CD4-positive, alpha-beta T cell treated with Interleukin-10 for 1 hour (primary cell): ENCODE results near the gene AARS2.
A peak's percentile ranks its signal among the peaks of the same experiment; 100 is the strongest.

ENCODE experiments used
- DNase-seq: peaks from one replicate; pipeline ENCODE4 v3.0.0-alpha.2; 2020

Gene AARS2

DNA sequence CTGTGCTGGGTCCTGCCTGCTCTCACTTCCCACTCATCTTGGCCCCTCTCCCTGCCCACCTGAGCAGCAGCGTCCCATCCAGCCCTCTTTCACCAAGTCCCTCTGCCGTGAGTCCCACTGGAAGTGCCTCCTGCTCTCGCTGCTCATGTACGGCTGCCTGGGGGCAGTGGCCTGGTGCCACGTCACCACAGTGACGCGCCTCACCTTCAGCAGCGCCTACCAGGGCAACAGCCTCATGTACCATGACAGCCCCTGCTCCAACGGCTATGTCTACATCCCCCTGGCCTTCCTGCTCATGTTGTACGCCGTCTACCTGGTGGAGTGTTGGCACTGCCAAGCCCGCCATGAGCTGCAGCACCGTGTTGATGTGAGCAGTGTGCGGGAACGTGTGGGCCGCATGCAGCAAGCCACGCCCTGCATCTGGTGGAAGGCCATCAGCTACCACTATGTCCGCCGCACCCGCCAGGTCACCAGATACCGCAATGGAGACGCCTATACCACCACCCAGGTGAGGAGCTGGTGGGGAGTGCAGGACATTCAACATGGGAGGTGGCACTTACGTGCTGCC, 40.1 kb downstream of the AARS2 start:
- no peak for DNase-seq

DNA sequence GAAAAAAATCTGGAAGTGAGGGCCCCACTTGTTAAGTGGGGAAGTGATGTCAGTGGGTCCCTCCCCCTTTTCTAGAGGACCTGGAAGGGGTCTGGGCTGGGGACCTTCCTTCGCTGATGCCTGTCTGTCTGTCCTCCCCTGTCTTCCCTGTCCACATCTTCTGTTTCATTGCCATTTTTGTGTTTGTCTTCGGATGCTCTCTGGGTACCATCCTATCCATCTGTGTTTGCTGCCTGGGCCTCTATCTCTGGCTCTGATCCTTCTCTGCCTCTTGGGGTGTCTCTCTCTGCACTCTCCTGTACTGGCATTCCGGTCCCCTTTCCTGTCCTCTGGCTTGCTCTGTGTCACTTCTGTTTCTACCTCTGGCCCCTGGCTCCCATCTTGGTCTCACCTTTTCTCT, 40.6 kb downstream of the AARS2 start:
- no peak for DNase-seq

DNA sequence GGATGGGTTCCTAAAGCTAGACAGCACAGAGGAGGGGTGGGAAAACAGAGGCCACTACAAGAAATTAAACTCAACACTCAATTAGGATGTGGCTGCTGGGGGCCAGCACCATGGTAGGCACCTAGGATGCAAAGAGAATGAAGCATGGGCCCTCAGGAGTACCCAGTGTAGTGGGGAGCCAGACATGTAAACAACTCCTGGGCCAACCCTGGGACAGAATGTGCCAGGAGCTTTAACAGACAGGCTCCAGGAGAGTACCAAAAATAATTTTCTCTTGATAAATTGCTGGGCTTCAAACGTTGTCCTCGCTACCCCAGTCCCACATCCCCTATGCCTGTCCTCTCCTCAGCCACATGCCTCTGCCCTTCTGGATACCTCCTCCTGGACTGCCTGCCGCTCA, 41.2 kb downstream of the AARS2 start:
- no peak for DNase-seq

DNA sequence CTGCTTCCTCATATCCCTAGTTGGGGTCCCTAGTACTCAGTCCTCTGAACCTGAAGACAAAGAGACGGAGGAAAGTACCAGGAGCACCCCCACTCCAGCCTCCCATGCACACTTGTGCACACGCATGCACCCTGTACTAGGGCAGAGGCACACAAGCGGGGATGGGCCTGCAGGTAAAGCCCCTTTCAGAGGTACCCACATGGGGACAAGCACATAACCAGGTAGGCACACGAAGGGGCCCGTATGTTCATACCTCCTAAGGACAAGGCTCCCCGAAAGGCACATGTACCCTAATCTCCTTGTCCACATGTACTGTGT, 41.8 kb downstream of the AARS2 start:
- DNase-seq: no peak

DNA sequence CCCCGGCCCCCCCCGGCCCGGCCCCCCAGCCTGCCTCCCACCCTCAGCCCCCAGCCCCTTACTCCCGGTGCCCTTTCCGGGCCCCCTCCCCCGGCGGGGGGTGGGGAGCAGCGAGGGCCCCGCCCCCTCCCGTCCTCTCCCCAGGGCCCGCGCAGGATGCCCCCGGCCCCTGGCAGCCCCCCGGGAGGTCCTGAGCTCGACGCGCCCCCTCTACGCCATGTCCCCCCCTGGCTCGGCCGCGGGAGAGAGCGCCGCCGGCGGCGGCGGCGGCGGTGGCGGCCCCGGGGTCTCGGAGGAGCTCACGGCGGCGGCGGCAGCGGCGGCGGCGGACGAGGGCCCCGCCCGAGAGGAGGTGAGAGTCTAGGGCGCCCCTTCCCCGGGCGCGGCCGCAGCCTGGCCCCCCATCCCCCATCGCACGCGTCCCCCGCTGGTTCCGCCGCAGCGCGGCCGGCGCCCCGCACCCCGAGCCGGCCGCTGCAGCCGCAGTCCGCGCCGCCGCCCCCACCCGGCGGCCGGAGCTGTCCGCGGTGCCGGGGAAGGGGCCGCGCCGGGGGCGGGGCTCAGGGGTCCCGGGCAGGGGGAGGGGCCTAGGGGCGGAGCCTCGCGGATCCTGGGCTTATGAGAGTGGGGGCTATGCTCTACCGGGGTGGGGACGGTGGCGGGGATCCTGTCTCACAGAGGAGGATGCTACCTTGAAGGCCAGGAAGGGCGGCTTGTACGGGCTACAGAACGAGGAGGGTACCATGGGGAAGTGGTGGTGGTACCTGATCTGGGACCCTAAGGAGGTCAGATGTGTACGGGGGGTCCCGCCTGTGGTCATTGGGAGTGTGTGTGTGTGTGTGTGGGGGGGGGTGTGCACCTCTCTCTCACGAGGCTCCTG, 42.4 kb downstream of the AARS2 start:
- DNase-seq: no peak

DNA sequence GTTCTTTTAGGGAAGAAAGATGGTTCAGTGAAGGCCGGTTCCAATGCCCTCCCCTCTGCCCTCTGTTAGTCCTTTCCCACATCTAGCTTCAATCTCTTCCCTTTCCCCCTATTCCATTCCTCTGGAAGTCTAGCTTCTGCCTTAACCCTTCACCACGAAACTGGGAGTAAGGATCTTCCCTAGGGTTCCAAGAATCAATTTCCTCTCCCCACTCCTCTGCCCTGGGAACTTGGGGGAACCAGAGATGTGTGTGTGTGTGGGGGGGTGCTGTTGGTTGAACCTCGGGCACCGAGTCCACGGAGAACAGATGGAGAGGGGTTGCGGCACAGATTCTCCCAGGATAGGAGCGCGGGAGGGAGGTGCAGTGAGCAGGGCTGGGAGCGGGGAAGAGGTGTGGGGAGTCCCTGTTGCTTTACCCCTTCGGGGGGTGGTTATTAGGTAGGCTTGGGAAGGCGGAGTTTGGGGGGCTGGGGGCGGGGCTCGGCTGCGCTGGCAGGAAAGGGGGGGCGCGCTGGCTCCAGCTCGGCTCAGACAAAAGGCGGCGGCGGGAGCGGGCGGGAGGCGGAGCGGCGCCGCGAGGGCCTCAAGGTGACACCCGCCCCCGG, 43.1 kb downstream of the AARS2 start, which contains the start of gene TMEM151B:
TMEM151B (plus strand) TSS at position 530 of the 605 bp plus-strand sequence. CDS start 293 bp downstream, outside the sequence.
- no peak for DNase-seq

DNA sequence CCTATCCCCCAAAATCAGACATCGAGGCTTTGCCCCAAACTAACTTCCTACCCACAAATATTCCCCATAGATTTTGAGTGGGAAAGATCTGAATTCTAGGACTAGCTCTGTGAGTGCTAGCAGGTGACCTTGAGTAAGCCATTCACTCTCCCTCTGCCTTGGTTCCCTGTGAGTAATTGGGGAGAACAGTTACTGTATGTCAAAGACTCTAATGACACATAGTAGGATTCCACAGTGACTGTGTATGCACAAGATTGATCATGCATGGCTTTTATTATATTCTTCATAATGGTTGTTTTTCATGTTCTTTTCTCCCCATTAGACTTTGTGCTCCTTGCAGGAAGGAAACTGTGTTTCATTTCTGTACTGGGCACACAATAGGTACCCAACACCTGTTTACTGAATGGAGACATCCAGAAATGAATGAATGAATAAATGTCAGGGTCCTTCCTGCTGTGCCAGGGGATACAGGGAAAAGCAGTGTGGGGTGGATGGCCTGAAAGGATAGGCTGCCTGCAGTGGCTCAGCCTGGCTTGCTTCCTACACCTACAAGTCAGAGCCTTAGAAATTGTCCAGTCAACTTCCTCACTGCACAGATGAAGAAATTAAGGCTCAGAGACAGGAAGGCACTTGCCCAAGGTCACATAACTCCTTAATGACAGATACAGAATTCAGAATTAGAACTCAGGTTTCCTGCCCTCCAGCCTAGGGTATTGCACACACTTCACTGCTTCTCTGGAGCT, 43.8 kb downstream of the AARS2 start:
- DNase-seq: no peak

DNA sequence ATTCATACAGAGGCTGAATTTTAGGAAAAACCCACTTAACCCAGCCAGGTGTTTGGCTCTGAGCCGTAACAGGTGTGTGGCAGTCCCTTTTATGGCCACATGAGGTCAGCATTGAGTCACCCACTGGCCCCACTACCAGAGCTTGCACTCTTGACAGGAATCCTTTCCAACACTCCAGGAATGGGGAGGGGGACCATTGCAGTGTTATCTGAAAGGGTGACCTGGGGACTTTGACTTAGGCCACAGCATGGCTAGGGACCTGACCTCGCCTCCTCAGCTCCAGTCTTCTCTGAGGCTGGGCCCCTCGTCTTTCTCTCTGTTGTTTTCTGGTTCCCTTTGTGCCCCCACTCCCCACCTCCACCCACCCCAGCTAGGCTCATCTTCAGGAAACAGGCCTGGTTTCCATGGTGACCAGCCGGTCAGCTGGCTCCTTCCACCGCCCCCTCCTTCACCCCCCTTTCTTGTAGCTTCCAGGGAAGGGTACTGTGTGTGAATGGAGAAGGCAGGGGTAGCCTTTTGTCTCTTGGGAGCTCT, 45.0 kb downstream of the AARS2 start:
- peak; percentile 77 for DNase-seq

DNA sequence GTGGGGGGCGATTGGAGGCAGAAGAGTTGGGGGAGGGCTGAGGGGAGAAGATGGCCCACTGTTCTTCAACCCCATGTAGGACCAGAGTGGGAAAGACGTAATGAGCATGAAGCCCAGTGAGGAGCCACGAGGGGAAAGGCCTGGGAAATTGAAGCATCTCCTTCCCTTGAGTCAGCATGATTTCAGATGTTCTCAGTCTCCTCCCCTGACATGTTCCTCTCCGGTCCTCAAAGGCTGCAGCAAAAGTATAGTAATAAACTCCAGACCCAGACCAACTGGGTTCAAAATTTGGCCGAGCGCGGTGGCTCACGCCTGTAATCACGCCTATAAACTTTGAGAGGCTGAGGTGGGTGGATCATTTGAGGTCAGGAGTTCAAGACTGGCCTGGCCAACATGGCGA, 45.9 kb downstream of the AARS2 start:
- no peak for DNase-seq

DNA sequence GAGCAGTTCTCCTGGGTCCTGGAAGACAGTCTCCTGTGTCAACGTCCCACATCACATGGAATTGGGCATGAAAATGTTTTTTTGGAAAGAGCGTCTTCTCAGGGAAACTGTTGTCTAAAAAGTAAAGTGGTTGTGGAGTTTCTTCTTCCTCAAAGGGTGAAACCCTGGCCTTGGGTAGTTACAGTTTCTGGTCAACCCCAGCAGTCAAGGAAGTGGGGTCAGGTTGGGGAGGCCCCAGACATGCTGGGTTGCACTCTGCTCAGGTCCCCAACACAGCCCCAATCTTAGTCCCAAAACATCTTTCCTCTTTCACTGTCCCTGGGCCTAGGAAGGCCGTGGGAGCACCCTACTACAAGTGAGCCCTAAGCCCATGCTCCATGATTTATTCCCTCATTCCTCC, 46.8 kb downstream of the AARS2 start:
- DNase-seq: no peak

DNA sequence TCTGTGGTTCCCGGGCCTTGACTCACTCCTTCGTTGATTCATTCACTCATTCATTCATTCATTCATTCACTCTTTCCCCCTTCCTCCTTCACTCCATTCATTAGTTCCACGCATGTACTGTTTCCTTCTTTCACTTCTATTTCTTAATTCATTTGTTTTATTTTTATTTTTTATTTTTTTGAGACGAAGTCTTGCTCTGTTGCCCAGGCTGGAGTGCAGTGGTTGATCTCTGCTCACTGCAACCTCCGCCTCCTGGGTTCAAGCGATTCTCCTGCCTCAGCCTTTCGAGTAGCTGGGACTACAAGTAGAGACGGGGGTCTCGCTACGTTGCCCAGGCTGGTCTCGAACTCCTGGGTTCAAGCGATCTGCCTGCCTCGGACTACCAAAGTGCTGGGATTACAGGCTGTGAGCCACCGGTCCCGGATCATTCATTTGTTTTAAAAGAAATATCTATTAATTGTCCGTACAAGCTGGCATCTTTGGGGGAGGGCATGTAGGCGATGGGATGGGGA, 47.4 kb downstream of the AARS2 start:
- no peak for DNase-seq

DNA sequence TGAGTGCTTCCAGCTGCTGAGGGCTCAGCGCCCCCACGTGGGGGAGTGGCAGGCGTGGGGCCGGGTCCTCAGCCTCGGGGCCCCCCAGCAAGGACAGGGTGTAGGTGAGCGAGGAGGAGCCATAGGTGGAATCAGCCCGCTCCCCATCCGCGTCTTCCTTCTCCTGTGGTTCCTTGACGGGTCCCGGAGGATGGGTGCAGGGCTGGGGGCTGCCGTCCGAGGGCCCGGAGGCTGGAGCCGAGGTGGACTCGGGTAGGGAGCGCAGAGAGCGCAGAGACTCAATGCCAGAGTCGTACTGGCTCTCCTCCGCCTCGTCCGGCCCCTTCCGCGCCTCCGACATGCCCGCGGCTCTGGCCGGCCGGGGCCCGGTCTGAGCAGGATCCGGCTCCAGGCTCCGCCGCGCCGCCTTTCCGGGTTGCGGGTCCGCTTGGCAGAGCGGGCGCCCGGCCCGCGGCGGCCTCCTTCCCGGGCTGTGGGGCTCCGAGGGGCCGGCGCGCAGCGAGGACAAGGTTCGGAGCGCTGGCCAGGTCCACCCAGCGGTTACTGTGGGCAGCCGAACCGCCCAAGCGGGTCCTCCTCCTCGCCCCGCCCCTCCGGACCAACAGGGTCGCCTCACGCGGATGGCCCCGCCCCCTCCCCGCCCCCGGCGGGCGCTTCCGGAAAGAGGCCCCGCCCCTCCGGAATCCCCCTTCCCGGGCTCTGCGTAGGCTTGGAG, 48.0 kb downstream of the AARS2 start, which contains the start of gene NFKBIE:
NFKBIE (minus strand) TSS at position 545 of the 715 bp plus-strand sequence; CDS start at position 340, 205 bp downstream.
- peak; percentile 96 for DNase-seq

DNA sequence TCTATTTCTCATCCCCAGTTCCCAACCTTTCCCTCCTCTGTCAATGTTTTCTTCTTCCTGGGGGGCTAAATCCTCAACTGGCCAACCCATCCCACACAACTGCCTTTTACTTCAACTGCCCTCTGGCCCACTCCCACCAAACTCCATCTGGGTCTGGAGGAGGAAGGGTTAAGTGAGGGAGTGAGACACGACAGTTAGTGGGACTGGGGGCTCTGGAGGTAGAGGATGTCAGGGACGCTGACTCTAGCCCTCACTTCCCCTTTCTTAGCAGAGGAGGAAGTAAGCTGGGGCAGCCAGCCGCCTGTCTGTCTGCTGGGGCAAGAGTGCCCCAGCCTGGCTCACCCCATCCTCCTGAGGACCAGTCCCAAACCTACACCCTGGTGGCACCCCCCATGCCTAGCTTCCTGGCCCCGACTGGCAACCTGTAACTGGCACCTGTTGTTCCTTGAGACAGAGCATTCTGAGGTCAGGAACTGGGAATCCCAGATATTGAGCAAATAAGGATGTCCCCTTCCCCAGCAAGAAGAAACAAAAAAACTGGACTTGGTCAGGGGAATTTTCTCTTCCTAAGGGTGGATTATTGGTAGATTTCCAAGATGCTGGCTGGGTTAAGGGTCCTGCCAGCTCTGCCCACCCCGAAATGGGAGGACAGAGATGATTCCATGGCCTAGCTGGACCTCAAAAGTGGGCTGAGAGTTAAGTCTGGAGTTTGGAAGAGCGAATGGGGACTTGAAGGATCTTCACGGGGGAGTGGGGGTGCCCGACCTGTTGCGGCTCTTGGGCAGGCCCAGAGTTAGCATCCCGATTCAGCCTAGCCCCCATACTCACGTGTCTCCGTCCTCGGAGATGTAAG, 48.8 kb downstream of the AARS2 start:
- DNase-seq: peak; percentile 61

DNA sequence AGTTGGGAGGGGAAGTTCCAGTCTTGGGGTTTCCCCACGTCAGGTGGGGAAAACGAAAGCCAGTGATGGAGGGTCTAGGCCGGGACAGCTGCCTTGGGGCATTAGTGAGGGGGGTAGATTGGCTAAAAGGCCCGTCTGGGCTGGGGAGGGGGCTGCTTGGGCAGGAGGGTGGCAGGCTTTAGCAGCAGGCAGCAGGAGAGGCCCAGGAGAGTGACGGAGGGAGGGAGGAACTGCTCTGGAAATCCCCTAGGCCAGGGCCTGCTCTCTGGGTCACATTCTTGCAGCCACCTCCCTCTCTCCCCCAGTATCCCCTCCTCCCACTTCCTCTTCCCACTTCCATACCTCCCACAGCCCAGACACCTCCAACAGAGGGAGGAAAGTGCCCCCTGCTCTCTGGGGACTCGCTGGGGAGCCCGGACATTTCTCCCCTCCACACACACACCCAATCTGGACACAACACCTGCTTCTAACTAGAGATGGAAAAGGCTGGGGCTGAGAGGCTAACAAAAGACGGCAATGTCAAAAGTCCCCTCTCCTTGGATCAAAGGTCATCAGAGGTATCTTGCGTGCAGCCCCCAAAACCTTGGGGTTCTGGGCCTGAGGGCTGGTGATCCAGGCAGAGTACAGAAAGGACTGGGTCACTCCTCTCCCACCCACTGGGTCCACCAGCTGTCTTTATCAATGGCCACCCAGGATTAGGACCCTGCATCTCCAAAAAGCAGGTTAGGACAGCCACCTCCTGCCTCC, 49.6 kb downstream of the AARS2 start:
- peak; percentile 73 for DNase-seq

DNA sequence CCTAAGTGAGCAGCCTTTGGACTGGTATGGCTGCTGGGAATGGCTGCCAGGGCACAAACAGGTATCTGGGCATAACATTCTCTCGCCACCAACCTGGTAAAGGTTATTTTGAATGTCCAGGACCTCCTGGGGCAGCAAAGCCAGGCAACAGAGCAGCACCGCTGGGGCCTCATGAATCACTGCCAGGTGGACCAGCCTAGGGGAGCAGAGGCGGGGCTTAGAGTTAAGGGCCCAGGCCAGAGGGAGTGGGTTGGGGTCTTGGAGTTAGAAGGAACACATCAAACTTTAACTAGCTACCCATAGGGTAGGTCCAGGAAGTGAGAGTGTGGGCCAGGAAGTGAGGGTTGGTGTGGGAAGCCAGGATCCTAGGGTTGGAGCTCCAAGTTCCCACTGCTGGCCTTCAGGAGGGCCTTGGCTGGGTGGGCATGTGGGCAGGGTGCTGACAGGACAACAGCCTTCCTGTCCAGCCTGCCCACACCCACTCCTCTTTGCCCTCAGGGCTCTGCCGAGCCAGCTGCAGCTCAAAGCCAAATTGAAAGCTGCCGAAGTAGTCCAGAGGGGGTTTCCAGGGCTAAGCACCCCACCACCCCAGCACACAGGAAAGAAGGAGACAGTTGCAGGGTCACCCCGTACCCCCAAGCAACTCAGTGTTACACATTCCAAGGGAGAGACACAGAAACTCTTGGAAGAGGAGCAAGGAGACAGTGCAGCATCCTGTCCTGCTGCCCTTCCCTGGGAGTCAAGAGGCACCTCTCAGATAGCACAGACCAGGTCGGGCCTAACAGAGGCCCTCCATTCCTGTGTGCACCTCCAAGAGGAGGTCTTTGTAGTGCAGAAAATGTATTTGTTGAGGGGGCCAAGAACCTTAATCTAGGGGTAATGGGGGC, 50.4 kb downstream of the AARS2 start:
- no peak for DNase-seq

DNA sequence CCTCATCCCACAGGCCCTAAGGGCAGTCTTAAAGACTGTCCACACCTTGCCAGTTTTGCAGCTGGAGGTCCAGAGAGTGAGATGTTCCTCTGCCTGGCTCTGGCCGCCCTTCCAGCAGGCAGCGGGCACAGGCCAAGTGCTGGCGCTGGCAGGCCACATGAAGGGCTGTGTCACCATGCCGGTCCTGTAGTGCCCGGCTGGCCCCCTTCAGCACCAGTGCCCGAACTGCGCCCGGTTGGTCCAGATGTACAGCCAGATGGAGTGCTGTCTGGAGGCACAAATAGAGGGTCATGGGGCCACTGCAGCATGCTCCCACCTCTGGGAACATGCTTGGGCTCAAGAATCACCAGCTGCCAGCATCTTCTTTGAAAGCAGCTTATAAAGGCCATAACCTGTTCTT, 51.6 kb downstream of the AARS2 start:
- DNase-seq: no peak

DNA sequence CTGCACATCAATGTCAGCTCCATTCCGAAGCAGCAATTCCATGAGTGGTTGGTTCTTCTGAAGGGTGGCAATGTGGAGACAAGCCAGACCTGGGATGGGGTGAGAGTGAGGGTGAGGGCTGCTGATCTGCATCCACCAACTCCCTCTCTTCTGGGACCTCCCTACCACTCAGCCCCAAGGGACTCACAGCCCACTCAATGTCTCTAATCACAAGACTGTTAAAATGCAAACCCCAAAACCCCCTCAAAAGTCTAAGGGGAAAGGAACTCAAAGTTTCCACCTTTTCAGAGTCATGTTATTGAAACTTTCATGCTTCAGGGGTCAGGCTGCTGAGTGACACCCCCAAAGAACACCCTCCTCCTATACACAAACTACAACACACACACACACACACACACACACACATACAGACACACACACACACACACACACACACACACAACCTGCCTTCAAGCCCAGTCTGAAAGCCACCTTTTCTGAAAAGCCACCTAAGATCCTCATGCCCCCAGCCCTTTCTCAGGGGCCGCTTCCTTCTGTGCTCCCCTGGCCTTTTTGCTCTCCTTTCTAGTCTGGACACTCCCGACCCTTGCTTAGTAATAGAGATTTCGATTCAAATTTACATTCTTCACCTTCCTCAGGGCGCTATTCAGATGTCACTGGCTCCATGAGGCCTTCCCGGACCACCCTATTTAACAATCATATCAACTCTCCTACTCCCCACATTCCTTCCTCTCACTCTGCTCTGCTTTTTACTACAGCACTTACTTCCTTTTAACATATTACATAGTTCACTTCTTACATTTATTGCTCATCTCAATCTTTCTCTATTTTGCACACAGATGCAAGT, 52.5 kb downstream of the AARS2 start:
- DNase-seq: no peak

DNA sequence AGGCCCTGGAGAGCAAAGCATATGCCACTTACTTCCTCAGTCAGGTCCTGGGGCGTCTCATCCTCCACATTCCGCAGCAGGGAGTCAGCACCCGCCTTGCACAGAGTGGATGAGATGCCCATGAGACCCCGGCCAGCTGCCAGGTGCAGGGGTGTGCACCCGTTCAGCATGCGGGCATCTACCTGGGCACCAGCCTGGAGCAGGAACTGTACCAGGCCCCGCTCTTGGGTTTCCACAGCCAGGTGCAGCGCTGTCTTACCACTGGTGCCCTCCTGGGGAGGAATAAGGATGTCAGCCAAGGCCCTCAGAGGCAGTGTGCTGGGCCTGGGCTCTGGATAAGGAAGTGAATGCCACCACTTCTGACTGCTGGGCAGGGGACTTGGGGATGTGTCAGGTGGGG, 53.1 kb downstream of the AARS2 start:
- no peak for DNase-seq
